GM10847 (cell line): ENCODE data around the gene ARHGAP42.

Source experiments
- POLR2A ChIP-seq: IDR thresholded peaks from 2 replicates; pipeline ENCODE4 v1.6.1; 2011; ENCODE audit not compliant: insufficient read length; ENCODE audit errors: extremely low read depth

ARHGAP42 gene

DNA sequence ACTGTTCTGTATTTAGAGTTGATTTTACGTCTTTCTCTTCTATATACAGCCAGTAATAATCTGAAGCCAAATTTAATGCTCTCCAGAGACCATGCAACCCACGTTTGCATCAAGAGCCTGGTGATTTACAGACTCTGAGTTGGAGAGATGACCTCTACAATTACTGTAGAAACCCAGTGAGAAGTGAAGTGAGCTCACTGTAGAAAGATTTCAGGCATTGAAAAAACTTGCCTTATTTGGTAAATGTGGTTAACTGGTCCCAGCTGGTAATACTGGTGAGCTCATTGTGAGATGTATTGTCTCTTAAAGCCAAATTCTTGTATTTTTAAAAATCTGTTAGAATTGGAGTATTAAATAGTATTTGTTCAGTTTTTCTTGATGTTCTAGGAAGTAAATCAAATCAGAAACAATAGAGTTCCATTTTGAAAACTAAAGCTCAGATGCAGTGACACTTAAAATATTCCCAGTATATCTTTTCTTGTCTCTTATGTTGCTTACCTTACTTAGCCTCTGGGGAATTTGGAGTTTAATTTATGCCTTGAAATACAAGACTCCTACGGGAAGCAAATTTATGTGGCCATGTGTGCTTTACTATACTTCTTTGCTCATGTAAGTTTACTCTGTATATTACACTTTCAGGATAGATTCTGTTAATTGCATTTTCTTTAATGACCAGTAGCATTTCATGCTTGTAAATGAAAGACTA, 189.9 kb downstream of the ARHGAP42 start:
- no peak for TF ChIP-seq POLR2A

DNA sequence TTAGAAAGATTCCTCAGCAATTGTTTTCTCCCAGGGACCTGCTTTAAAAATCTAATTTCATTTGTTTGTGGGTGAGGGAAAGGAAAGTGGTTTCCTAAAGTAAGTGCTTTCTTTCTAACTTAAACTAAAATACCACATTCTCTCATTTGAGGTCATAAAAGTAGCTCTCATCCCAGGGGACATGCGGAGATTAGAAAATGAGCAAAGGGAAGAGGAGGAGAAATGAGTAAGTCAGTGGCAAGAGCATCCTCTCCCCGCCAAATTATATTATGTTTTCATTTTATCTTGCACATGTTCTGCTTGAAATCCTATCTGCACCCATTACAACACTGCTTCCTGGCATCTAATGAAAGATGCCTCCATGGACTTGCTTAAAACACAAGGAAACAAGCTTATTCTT, 191.4 kb downstream of the ARHGAP42 start:
- TF ChIP-seq POLR2A: no peak

DNA sequence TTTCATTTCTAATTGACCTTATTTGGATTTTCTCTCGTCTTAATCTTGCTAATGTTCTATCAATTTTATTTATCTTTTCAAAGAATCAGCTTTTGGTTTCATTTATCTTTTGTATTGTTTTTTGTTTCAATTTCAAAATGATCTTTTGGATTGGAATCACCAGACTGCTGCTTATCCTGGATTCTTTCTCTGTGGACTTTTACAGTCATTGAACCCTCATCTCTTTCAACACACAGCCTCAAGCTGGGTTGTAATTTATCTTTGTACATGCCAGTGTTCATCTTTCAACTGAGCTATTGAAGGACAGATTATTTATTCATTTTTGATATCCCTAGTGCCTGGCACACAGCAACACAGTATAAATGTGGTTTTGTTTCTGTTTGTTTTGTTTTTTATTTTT, 195.9 kb downstream of the ARHGAP42 start:
- no peak for TF ChIP-seq POLR2A

DNA sequence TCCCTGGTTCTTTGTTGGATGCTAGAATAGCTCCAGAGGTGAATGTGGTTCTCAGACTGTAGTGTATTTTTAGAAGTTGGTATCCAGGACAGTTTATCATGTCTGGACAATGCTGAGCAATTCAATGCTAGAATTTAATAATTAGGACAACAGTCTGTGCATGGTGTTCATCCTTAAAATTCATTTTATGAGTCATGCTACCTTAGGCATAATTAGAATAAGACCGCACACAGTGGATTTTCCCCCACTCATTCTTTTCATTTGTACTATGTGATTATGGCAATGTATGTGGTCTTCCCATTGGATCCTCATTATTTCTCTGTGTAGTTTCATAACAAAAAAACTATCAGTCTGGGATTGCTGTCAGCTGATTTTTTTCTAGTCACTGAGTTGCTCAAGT, 196.7 kb downstream of the ARHGAP42 start:
- TF ChIP-seq POLR2A: no peak

DNA sequence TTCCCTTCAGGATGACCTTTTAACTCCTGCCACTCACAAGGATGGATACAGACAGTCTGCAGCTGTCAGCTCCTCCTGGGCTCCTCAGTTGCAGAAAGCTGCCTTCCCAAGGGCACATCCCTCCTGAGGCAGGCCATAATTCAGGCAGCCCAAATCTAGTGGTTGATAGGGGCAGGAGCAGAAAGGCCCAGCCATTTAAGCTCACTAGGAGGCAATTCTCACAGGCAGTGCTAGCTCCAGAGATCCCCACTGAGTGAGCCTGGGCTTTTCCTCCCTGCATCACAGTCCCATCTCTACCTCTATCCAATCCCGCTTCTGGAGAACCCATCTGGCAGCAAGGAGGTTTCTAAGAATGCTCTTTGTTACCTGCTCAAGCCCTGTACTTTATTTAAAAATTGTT, 200.6 kb downstream of the ARHGAP42 start:
- no peak for TF ChIP-seq POLR2A

DNA sequence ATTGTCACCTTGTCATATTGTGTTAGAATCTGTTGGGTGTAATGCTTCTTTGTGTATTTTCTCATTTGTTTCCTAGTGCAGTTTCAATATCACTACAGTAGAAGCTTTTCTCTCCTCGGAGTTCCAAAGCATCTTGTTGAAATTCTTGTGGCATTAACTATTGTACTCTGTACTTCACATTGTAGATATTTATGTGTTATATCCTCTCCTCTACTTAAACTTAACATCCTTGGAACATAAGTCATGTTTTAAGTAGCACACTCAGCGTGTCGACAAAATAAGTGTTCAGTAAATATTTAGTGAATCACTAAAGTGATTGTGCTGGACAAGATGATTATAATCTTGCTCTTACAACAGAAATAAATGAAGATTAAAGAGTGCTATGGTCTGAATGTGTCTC, 201.7 kb downstream of the ARHGAP42 start:
- TF ChIP-seq POLR2A: no peak

DNA sequence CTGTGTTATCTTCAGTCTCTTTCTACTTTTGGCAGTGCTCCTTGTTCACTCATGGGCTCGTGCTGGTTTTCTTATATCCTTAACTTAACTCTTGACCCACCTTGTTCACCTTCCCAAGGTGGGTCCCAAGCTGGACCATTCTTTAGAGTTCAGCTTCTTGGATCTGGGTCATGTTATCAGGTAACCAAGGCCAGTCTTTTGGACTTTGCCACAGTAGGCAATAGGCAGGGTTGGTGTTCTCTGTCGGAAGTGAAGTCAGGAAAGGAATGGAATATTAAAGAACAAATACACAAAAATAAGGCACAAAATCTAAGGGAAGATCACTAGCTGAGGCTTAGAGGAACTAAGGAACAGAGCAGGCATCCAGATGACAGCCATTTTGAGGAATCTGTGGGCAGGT, 202.7 kb downstream of the ARHGAP42 start:
- no peak for TF ChIP-seq POLR2A

DNA sequence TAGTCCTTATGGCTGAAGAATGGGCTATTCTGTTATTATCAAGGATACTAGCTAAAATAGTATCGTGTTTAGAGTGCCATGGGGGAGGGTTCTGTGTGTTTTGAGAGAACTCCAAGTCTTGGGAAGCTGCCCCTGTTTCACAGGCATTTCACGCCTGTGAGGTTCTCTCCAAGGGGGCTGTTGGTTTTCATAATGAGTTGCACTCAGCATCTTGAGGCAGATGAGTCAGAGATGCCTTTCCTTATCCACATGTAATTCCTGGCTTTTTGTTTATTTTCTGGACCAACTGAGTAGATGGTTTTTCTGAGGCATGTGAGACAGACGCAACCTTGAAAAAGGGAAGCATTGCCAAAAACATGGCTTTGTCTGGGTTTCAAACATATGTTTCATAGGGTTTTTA, 203.7 kb downstream of the ARHGAP42 start:
- TF ChIP-seq POLR2A: no peak

DNA sequence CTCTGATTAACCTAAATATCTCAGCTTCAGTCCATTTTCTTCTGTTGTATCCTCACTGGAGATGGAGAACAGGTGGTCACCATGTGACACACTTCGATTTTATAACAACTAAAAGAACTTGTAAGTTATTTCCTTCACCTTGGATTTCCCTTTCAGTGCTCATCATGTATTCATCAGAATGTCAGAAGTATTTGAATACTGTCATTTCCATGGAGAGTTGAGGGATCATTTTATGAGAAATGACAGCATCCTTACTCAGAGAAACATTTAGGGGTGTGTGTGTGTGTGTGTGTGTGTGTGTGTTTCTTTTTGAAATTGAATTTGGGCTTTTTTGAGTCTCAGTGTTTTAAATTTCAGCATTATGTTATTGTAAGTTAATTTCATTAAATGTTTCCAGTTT, 205.8 kb downstream of the ARHGAP42 start:
- TF ChIP-seq POLR2A: no peak

DNA sequence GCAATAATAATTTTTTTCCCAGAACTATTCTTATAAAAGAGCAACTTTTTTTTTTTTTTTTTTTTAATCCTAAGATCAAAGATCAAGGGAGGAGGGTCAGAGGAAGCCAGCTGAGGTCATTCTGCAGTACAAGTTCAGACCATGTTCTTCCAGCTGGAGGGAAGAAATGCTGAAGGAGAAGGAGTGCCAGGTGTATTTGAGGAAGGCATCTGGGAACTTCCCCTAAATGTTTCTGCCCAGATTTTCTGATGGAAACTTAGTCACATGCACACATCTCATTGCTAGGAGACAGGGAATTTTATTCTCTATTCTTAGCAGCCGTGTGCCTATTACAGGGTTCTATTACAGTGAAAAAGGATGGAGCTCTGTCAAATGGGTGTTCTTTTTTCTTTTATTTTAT, 208.4 kb downstream of the ARHGAP42 start:
- no peak for TF ChIP-seq POLR2A

DNA sequence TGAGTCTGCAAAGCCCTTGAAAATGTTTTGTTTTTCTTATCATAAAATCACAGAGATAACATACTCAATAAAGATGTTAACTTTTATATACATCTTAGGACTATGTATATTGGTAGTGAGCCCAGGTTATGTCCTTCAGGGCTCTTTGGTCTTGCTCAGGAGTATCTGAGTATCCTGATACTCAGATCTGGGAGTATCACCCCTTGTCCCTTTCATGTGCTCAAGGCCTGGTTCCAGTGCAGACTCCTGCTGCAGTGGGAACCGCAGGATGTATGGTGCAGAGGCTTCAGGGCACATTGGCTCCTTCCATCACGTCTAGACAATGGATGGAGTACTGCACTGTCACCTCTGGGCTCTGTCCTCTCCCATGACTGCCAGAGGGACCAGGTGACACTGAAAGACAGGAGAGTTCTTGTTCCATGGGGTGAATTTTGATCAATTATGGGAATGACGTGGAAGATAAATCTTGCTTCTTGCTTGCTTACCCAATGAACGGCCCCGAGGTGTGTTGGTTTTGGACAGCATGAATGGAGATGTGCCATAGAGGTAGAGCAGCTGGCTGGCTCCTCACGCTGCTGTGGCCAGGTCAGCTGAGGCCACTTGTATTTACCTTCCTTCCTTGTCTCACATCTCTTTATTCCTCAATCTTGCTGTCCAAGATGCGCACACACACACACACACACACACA, 215.5 kb downstream of the ARHGAP42 start:
- no peak for TF ChIP-seq POLR2A

DNA sequence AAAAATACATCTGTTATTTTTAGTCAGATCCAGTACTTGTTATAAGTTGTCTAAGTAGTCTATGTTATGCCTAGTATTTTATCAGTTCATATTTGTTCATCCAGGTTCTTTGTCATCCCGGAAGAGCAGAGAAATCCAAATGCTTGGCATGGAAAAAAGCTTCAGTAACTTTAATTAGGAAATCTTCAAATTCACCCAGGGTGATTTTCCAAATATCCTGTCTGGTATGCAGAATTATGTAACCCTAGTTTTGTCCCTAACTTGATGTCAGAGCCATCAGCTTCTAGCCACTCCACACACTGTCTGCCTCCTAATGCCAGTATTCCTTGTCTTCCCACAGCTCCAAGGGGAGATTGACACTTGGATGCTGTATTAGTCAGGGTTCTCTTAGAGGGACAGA, 216.2 kb downstream of the ARHGAP42 start:
- TF ChIP-seq POLR2A: no peak

DNA sequence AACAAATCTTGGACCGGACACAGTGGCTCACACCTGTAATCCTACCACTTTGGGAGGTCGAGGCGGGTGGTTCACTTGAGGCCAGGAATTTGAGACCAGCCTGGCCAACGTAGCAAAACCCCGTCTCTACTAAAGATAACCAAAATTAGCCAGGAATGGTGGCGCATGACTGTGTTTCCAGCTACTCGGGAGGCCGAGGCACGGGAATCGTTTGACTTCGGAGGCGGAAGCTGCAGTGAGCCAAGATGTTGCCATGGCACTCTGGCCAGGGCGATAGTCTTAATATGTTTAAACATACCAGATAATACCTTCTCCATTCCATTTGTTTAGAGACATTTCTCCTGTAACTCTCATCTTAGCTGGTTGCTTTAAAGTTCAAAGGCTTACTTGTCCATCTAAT, 218.6 kb downstream of the ARHGAP42 start:
- TF ChIP-seq POLR2A: no peak

DNA sequence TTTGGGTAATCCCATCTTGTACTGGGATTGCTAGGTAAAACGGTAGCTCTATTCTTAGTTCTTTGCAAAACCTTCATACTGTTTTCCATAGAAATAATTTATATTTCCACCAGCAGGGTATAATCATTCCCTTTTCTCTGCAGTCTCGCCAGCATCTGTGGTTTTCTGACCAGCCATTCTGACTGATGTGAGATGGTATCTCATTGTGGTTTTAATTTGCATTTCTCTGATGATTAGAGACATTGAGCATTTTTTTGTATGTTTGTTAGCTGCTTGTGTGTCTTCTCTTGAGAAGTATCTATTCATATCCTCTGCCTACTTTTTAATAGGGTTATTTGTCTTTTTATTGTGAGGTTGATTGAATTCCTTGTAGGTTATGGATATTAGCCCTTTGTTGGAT, 221.7 kb downstream of the ARHGAP42 start:
- no peak for TF ChIP-seq POLR2A

DNA sequence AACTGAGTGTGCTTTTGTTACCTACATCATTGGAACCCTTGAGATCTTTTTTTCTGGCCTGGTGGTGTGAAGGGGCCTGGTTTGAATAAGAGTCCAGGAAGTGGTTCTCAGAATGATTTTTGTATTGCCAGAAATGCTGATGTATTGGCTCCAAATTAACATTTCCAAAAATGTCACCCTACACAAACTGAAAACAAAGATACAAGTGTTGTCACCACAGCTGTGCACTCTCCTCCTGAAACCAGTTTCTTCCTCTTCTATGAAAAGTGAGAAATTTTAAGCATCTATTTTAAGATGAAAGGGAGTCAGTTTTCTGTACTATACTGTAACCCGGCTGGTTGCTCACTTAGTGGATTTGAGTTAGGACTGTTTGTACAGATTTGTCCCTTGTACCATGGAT, 223.7 kb downstream of the ARHGAP42 start:
- no peak for TF ChIP-seq POLR2A

DNA sequence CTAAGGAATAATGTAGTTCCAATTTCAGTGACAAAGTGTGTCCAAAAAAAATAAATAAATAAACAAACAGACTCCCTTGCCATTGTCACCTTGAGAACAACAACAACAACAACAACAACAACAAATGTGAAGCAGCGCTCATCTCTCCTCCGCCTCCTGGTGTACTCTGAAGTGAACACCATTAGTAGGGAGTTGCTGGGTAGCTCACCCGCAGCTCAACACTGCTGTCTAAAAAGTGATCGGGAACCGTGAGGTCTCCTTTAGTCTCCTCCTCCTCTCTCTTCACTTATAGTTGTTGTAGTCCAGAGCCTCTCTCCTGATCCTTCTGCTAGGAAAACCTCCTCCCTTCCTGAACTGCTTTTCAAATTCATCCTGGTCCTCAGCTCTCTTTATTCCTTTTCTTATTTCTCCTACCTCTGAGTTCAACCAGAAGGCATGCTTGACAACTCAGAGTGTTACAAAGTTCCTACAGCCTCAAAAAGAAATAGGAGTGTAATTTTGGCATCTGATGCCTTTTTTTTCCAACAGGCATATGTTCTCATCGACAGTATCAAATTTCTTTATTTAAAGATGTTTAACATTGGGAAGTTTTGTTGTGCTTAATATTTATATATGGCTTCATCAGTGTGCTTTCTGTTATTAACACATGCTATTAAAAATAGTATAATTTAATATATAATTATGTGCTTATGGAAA, 227.5 kb downstream of the ARHGAP42 start:
- no peak for TF ChIP-seq POLR2A

DNA sequence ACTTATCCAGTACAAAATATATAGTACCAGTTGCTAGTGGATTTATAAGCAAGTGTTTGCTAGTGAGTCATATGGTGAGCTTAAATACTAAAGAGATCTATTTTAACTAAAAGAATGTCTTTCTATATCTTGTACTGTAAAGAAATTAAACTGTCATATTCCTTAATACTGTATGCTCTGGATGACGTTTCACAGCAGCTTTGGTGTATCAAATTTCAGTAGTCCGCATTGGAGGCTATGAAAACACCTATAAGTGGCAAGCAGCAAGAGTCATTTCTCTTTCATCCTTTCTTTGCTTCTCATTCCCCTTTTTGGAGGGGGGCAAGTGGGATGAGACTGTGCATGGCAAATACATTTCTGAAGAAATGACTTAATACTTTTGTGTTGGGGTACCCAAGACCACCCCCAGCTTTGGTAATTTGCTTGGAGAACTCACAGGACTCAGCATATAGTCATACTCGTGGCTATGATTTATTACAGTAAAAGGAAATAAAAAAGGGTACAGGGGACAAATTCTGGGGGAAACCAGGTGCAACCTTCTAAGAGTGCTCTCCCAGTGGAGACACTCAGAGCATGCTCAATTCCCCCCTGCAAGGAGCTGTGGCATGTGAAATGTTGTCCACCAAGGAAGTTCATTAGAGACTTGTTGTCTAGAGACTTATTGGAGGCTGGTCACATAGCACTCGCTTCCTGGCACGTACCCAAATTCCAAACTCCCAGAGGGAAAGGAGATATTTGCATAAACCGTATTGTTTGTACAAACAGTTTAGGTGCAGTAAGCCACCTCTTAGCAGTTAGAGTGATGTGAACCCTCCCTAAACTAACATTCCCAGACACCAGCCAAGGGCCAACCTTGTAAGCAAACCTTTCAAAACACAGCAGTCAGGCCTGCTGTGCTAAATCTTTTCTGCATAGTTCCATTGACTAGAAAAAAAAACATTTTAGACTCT, 231.7 kb downstream of the ARHGAP42 start:
- TF ChIP-seq POLR2A: no peak
